ENCODE measurements around the gene EID3.

- TF ChIP-seq CTCF (IDR thresholded peaks at IDR 0.05) (no peak), POLR2A (IDR thresholded peaks at IDR 0.05) (no peak)
Measured at GRCh38 chr12:104340177-104340576, 36.6 kb downstream of the EID3 start.
